Stomach (tissue), 4 donors: Measurements from ENCODE around the gene TM7SF3.

Source experiments
- CTCF ChIP-seq, 7 experiments: fragments of 450-650 bp in 4 of 7; fragments of 200-600 bp in 3 of 7; sonication (generic) in 3 of 7; IDR thresholded peaks; one replicate each; pipeline ENCODE4 v1.5.1; 2016 to 2019; ENCODE audit warnings: antibody characterized with exemption in 7 of 7, control low read depth in 2 of 7, mild to moderate bottlenecking in 1 of 7
- POLR2A ChIP-seq, 4 donors: fragments of 450-650 bp; IDR thresholded peaks; one replicate each; pipeline ENCODE4 v1.6.1; 2016; ENCODE audit warnings: antibody characterized with exemption in 4 of 4, control low read depth in 2 of 4, mild to moderate bottlenecking in 1 of 4, moderate library complexity in 1 of 4

- no peak for TF ChIP-seq CTCF (IDR thresholded peaks at IDR 0.05)
- no peak for TF ChIP-seq POLR2A (IDR thresholded peaks at IDR 0.05)
Observed at GRCh38 chr12:26935636-26936378, 78.4 kb downstream of the TM7SF3 start.
